Endometrial microvascular endothelial cells (primary cell): Measurements from ENCODE around the gene IDUA. TPM values are rescaled to one million over a fixed set of nuclear protein-coding genes. Genes with fewer than 3 reads are reported as not detected.

Experiments used
- in situ Hi-C: cut with HindIII; loops from 2 replicates; pipeline ENCODE4 v1.10.0; 2017; ENCODE audit warnings: low sequenced_read_pairs, low pct_unique_long_range_greater_than_20kb; ENCODE audit errors: inconsistent ontology term
- total RNA-seq: library from RNA; depleted of rRNA; stranded (reverse); fragments of >200 nt; gene quantifications from one replicate; pipeline ENCODE4 v1.2.3, GENCODE V29; 2015; ENCODE audit errors: inconsistent ontology term

IDUA gene
- total RNA-seq, 1 donor from 2014 or later = 3.0 TPM

- in situ Hi-C loops = no loop called here
These were observed 22.1 kb downstream of the IDUA start for GRCh38 chr4:1008840-1009541.

DNA sequence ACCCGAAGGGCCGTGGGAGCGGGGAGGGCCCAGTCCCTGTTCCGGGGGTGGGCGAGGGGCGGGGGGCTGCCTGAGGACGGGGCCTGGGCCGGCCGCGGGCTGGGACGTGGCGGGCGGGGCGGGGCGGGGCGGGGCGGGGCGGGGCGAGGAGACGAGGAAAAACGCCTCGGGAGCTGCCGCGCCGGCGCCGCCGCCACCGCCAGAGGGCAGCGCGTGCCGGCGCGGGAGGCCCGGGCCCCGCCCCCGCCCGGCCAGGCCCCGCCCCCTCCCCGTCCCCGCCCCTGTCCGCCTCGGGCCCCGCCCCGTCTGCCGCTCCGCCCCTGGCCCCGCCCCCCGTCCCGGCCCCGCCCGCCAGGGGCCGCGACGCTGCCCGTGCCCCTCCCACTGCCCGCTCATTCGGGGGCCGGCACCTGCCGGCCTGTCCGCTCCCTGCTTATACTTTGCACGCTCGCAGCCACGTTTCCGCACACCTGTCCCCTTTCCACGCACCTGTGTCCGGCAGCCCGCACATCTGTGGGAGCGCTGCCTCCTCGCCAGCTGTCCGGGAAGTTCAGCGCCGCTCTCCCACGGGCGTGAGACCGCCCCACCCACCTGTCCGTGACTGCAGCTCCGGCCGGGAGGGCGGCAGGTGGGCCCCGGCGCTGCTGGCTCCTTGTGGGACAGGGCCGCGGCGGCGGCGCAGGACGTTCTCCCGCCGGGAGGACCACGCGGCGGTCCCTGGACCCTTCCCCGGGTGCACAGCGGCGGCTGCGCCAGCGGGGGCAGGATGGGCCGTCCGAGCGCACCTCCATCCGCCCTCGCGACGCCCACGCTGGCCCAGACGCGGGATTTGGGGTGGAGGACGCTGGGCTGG lies 22.9 kb downstream of the IDUA start:
- in situ Hi-C loops = no loop called here

DNA sequence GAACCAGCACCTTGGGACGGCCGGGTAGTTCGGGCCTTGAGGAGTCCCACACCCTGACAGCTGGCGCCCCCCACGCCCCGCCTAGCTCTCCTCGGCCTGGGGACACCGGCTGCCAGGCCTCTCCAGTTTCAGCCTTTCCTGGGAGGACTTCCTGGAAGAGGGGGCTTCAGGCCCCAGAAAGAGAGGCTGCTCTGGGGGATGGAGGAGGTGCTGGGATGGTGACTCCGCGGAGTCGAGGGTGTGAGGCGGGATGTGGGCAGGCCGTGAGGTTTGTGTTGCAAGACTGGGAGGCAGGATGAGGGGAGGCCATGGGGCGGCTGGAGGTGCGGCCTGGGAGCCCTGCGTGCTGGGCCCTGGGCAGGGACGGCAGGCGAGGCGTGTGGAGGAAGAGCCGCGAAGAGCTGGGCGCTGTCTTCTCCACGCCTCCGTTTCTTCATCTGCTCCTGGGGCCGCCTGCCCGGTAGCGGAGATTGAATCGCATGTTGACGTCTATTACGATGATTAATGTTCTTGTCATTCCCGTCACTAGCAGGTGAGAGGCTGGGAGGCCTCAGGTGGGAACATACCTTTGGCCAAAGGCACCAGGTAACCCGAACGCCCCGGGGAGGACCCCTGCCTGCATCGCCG lies 23.7 kb downstream of the IDUA start:
- in situ Hi-C loops = no loop called here

- in situ Hi-C loops = no loop called here
These were observed 24.3 kb downstream of the IDUA start, which contains the start of gene FGFRL1 for GRCh38 chr4:1011022-1011665. TSS of gene FGFRL1 (plus strand) at chr4:1011626. CDS start at chr4:1012486, 860 bp downstream.

GRCh38 chr4:1011666-1012033 lies 24.8 kb downstream of the IDUA start:
- in situ Hi-C loops = no loop called here

DNA sequence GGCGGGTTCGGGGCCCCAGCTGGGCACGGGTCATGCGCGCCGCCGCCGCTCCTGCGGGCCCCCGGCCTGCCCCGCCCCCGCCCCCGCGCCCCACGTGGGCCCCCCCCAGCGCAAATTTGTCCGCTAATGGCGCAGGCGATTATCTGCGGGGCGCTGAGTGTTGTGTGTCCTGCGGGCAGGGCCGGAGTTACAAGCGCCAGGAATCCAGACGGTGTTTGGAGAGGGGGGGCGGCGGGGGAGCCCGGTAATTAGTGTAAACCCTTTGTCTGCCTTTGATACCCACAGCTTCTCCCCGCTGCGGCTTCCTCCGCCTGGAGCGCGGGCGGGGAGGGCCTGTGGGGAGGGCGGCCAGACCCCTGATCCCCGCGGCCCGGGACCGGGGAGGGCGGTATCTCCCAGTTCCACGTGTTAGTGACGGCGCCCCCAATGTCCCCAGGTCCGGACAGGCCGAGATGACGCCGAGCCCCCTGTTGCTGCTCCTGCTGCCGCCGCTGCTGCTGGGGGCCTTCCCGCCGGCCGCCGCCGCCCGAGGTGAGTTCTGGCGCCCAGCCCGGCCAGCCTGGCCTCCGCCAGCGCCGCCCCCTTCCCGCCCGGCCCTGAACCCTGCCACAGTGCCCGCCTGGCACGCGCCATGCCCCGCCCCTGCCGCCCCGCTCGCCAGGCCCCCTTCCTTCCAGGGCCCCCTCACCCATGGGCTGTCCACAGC lies 25.3 kb downstream of the IDUA start:
- in situ Hi-C loops = no loop called here

DNA sequence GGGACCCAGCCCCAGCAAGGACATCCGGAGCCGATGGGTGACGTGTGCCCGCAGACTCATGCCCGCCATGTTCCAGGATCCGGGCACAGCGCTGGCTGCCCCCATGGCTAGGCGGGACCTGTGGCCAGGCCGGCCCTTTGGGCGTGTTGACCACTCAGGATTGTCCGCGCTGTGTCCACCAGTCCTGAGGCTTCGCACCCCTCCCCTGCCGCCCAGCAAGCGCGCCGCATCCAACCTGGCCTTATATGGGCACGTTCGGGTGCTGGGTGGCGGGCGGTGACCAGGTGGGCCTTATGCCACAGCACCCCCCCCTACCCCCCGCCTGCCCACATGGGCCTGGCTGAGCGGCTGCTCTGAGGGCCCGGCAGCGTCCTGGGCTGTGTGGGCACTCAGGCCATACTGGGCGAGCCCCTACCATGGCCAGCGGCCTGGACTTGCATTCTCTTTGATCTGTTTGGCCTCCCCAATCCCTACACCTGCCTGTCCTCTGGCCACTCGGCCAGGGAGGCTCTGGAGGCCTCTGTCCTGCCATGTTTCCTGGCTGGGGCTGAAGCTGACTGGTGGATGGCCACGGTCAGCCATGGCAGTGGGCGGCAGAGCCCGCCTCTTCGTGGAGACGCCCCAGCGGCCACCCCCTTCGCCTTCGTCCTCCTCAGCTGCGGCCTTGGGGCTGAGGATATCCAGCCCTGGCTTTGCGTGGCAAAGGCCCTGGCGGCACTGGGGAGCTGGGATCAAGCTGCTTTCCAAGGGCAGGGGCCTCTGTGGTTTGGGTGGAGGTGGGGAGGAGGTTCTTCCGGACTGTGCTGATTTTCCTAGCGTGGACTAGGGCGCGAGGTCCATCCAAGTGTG lies 26.6 kb downstream of the IDUA start:
- in situ Hi-C loops = no loop called here

GRCh38 chr4:1014291-1015167 lies 27.7 kb downstream of the IDUA start:
- in situ Hi-C loops = no loop called here

GRCh38 chr4:1015179-1015578 lies 28.3 kb downstream of the IDUA start:
- in situ Hi-C loops = no loop called here

- in situ Hi-C loops = no loop called here
These were observed 28.9 kb downstream of the IDUA start for GRCh38 chr4:1015746-1016145.

DNA sequence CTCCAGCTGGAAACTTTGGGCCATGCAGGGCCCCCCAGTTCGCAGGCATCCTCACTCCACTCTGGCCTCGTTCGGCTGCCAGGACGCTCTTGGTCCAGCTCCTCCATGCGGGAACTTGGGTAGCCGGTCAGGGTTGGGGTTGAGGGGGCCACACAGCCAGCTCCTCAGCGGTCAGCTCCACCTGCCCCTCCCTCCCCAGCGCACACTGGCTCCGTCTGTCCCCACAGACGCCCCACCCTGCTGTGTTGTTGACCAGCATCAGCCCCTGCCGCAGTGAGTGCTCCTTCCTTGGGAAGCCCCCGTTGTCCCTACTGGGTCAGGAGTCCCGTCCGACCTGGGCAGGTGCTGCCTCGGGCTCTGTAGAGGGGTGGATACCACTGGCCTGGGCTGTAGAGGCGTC lies 30.4 kb downstream of the IDUA start:
- in situ Hi-C loops = no loop called here

GRCh38 chr4:1017706-1018105 lies 30.9 kb downstream of the IDUA start:
- in situ Hi-C loops = no loop called here

- in situ Hi-C loops = no loop called here
These were observed 31.5 kb downstream of the IDUA start for GRCh38 chr4:1018147-1019020.

- in situ Hi-C loops = no loop called here
These were observed 32.5 kb downstream of the IDUA start for GRCh38 chr4:1019320-1019719.

GRCh38 chr4:1019729-1020470 lies 33.1 kb downstream of the IDUA start:
- in situ Hi-C loops = no loop called here
